SHP77 (cell line): ENCODE measurements around the gene RNPEPL1.
A peak's percentile ranks its signal among the peaks of the same experiment; 100 is the strongest.
"Not testable (repeated sequence)": the region's sequence is repeated elsewhere in the genome, so short reads cannot be mapped to it uniquely, and the experiment has no call there.

ENCODE experiments used
- DNase-seq, 2 experiments: peaks; one replicate each; lab custom pipeline; 2025; lab: John Stamatoyannopoulos, UW

Gene RNPEPL1

GRCh38 chr2:240538031-240538780 lies 30.1 kb upstream of the RNPEPL1 start:
- DNase-seq = no peak

GRCh38 chr2:240539101-240539500 lies 29.2 kb upstream of the RNPEPL1 start:
- DNase-seq = not testable (repeated sequence)

GRCh38 chr2:240539906-240540305 lies 28.4 kb upstream of the RNPEPL1 start:
- no peak for DNase-seq

GRCh38 chr2:240551288-240551687 lies 17.0 kb upstream of the RNPEPL1 start:
- no peak for DNase-seq

GRCh38 chr2:240551811-240552210 lies 16.5 kb upstream of the RNPEPL1 start:
- DNase-seq = no peak

- no peak for DNase-seq
Observed at GRCh38 chr2:240553956-240554480, 14.3 kb upstream of the RNPEPL1 start.

GRCh38 chr2:240554767-240555493 lies 13.4 kb upstream of the RNPEPL1 start:
- DNase-seq = no peak

- no peak for DNase-seq
Observed at GRCh38 chr2:240555541-240556250, 12.6 kb upstream of the RNPEPL1 start.

- peak; percentile 18 to 24 for DNase-seq
Observed at GRCh38 chr2:240556553-240557100, 11.7 kb upstream of the RNPEPL1 start.

GRCh38 chr2:240557101-240557751 lies 11.1 kb upstream of the RNPEPL1 start:
- DNase-seq = no peak

- no peak for DNase-seq
Observed at GRCh38 chr2:240557808-240558207, 10.5 kb upstream of the RNPEPL1 start, which contains the start of gene ANKMY1. ANKMY1 (minus strand) TSS chr2:240557988; CDS start chr2:240557335, 653 bp downstream.

- no peak for DNase-seq
Observed at GRCh38 chr2:240558236-240558761, 10.0 kb upstream of the RNPEPL1 start.

GRCh38 chr2:240559286-240559685 lies 9.0 kb upstream of the RNPEPL1 start:
- no peak for DNase-seq

GRCh38 chr2:240560084-240560479 lies 8.2 kb upstream of the RNPEPL1 start, which contains the start of gene DUSP28:
DUSP28 (plus strand) TSS chr2:240560357; CDS start chr2:240560685, 328 bp downstream.
- DNase-seq = peak; percentile 70 to 80

- DNase-seq = peak; percentile 93 to 95
Observed at GRCh38 chr2:240560480-240561324, 7.6 kb upstream of the RNPEPL1 start.

GRCh38 chr2:240561325-240561971 lies 6.8 kb upstream of the RNPEPL1 start:
- DNase-seq = no peak

GRCh38 chr2:240563231-240563630 lies 5.1 kb upstream of the RNPEPL1 start:
- not testable (repeated sequence) for DNase-seq

GRCh38 chr2:240563951-240564560 lies 4.2 kb upstream of the RNPEPL1 start:
- DNase-seq = no peak
